Measurements from ENCODE around the gene KAT2B.

KAT2B gene

GRCh38 chr3:20039765-20040547 lies at the start of gene KAT2B:
Gene KAT2B, plus strand, starts transcription at chr3:20040446. Its CDS starts 32 bp downstream, at chr3:20040478.
- H3K4me3 ChIP-seq (ENCODE audit: low read depth, low read length), result peak within 1 kb of the TSS; percentile 94
- DNase-seq (ENCODE audit: low read depth), result peak; percentile 90
- TF ChIP-seq, protein P1, sequence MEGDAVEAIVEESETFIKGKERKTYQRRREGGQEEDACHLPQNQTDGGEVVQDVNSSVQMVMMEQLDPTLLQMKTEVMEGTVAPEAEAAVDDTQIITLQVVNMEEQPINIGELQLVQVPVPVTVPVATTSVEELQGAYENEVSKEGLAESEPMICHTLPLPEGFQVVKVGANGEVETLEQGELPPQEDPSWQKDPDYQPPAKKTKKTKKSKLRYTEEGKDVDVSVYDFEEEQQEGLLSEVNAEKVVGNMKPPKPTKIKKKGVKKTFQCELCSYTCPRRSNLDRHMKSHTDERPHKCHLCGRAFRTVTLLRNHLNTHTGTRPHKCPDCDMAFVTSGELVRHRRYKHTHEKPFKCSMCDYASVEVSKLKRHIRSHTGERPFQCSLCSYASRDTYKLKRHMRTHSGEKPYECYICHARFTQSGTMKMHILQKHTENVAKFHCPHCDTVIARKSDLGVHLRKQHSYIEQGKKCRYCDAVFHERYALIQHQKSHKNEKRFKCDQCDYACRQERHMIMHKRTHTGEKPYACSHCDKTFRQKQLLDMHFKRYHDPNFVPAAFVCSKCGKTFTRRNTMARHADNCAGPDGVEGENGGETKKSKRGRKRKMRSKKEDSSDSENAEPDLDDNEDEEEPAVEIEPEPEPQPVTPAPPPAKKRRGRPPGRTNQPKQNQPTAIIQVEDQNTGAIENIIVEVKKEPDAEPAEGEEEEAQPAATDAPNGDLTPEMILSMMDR (IDR thresholded peaks at IDR 0.05; ENCODE audit: insufficient read depth, low read depth, low read length, missing control alignments), result peak; percentile 80

DNA sequence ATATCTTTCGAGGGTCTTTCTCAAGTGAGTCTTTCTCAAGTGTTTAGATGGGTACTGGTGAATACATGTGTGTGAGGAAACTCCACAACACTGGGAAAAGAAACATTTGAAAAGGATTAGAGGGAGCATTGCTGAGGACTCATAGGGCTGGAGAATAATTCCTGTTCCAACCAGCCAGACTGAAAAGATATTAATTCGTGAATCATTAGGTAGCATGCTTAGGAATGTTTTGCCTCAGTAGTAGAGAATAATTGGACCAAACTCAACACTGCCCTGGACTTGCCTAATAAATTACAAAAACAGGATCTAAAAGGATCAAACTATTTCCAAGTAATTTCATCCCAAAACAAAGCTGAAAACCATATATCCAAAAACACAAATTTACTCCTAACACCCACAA lies 45.5 kb upstream of the KAT2B start:
- DNase-seq (ENCODE audit: low read depth), result no peak
- H3K4me3 ChIP-seq (ENCODE audit: low read depth, low read length), result no peak overlapping the region
- TF ChIP-seq, protein P1 (IDR thresholded peaks at IDR 0.05; ENCODE audit: insufficient read depth, low read depth, low read length, missing control alignments), result no peak

GRCh38 chr3:19997502-19997901 lies 42.7 kb upstream of the KAT2B start:
- H3K4me3 ChIP-seq (ENCODE audit: low read depth, low read length), result no peak overlapping the region
- TF ChIP-seq, protein P1 (IDR thresholded peaks at IDR 0.05; ENCODE audit: insufficient read depth, low read depth, low read length, missing control alignments), result no peak
- no peak for DNase-seq (ENCODE audit: low read depth)

GRCh38 chr3:20001932-20002331 lies 38.3 kb upstream of the KAT2B start:
- TF ChIP-seq, protein P1 (IDR thresholded peaks at IDR 0.05; ENCODE audit: insufficient read depth, low read depth, low read length, missing control alignments), result no peak
- no peak overlapping the region for H3K4me3 ChIP-seq (ENCODE audit: low read depth, low read length)
- DNase-seq (ENCODE audit: low read depth), result no peak

DNA sequence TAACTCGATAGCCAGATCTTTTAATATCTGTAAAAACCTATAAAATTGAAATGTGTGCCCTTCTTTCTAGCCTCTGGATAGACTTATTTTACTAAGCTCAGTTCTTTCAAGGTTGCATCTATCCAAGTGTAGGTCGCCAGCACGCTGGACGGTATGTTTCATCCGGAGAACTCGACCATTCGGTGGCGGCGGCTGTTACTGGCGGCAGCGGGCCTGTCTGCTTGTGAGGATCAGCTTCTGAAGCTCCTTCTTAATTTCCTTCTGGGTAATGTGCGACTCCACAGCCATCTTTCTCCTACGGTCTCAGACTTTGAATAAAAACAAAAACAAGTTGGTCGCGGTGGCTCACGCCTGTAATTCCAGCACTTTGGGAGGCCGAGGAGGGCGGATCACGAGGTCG lies 32.3 kb upstream of the KAT2B start:
- H3K4me3 ChIP-seq (ENCODE audit: low read depth, low read length), result no peak overlapping the region
- TF ChIP-seq, protein P1 (IDR thresholded peaks at IDR 0.05; ENCODE audit: insufficient read depth, low read depth, low read length, missing control alignments), result no peak
- no peak for DNase-seq (ENCODE audit: low read depth)

GRCh38 chr3:20008646-20009045 lies 31.6 kb upstream of the KAT2B start:
- H3K4me3 ChIP-seq (ENCODE audit: low read depth, low read length), result no peak overlapping the region
- DNase-seq (ENCODE audit: low read depth), result no peak
- TF ChIP-seq, protein P1 (IDR thresholded peaks at IDR 0.05; ENCODE audit: insufficient read depth, low read depth, low read length, missing control alignments), result no peak

- no peak for DNase-seq (ENCODE audit: low read depth)
- TF ChIP-seq, protein P1 (IDR thresholded peaks at IDR 0.05; ENCODE audit: insufficient read depth, low read depth, low read length, missing control alignments), result no peak
Observed at GRCh38 chr3:20012164-20012563, 28.1 kb upstream of the KAT2B start, which contains the start of gene PP2D1. Gene PP2D1, minus strand, starts transcription at chr3:20012264. Its CDS starts 192 bp downstream, at chr3:20012072.

More at GRCh38 chr3:20012164-20012563, 28.1 kb upstream of the KAT2B start, which contains the start of gene PP2D1:
- H3K4me3 ChIP-seq (ENCODE audit: low read depth, low read length), result no peak within 1 kb of the TSS
